GM06990 (cell line): ENCODE measurements around the gene MTSS2.

Experiments
- DNase-seq: peaks from one replicate; pipeline ENCODE4 v3.0.0-alpha.2; 2011; ENCODE audit not compliant: insufficient read length; ENCODE audit errors: extremely low read depth
- H3K27me3 ChIP-seq: replicated peaks from 2 replicates; pipeline ENCODE4 v1.6.0; 2011; ENCODE audit warnings: low read length; ENCODE audit not compliant: control insufficient read depth, insufficient read depth
- H3K36me3 ChIP-seq: 2 replicates; pipeline ENCODE4 v1.5.1; 2011; ENCODE audit warnings: low read length; ENCODE audit not compliant: control insufficient read depth, insufficient read depth
- H3K4me3 ChIP-seq: replicated peaks from 2 replicates; pipeline ENCODE4 v1.5.1; 2011; ENCODE audit warnings: low read depth, mild to moderate bottlenecking, control low read depth, low read length
- TF ChIP-seq, protein P1 (sequence below): IDR thresholded peaks from 2 replicates; pipeline ENCODE4 v1.5.1; 2011; ENCODE audit warnings: low read length, control low read depth, mild to moderate bottlenecking, inconsistent platforms; ENCODE audit not compliant: insufficient read depth, poor library complexity, severe bottlenecking

MTSS2 gene

DNA sequence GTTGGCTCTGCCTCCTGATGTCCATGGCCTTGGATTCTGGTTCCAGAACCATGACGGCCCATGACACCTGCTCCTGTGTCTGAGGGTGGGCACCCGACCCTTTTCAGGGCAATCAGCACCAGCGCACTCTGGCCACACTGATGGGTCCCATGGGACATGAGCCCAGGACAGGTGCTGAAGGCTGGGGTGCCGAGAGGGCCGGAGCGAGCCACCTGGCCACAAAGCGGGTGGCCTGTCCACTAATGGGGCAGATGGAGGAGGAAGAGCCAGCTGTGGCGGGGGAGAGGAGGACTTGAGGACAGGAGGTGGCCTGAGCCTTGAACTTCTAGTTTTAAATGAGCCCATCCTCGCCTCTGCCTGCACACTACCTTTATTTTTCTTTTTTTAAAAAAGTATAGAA, 31.2 kb upstream of the MTSS2 start:
- no peak overlapping the region for H3K4me3 ChIP-seq
- TF ChIP-seq, protein P1, sequence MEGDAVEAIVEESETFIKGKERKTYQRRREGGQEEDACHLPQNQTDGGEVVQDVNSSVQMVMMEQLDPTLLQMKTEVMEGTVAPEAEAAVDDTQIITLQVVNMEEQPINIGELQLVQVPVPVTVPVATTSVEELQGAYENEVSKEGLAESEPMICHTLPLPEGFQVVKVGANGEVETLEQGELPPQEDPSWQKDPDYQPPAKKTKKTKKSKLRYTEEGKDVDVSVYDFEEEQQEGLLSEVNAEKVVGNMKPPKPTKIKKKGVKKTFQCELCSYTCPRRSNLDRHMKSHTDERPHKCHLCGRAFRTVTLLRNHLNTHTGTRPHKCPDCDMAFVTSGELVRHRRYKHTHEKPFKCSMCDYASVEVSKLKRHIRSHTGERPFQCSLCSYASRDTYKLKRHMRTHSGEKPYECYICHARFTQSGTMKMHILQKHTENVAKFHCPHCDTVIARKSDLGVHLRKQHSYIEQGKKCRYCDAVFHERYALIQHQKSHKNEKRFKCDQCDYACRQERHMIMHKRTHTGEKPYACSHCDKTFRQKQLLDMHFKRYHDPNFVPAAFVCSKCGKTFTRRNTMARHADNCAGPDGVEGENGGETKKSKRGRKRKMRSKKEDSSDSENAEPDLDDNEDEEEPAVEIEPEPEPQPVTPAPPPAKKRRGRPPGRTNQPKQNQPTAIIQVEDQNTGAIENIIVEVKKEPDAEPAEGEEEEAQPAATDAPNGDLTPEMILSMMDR = no peak
- no peaks in the 10 kb centered on the region for H3K27me3 ChIP-seq
- peaks cover 11% of the 10 kb centered on the region for H3K36me3 ChIP-seq
- DNase-seq = no peak

DNA sequence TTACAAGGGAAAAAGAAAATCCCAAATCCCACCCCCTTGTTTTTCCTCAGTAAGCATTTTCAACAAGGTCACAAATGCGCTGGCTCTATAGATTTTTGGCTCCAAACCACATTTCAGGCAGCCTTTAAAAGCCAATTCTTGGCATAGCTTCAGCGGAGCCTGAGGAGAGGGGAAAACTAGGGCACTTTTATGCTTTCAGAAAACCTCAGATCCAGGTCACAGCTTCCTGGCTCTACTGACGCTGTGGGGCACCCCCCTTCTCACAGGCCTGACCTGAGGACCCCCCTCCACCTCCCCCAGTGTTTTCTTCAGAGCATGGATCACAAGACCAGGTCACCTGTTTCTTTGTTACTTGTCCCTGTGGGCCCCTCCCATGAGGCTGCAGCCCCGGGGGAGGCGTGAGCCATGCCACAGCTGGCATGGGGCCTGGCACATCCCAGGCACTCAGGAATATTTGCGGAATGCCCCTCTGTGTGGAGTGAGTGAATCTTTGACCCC, 30.1 kb upstream of the MTSS2 start:
- Histone ChIP-seq H3K36me3 (peaks cover 6% of the 10 kb centered on the region), H3K27me3 (no peaks in the 10 kb centered on the region), H3K4me3 (no peak overlapping the region)
- TF ChIP-seq, protein P1 = no peak
- no peak for DNase-seq

DNA sequence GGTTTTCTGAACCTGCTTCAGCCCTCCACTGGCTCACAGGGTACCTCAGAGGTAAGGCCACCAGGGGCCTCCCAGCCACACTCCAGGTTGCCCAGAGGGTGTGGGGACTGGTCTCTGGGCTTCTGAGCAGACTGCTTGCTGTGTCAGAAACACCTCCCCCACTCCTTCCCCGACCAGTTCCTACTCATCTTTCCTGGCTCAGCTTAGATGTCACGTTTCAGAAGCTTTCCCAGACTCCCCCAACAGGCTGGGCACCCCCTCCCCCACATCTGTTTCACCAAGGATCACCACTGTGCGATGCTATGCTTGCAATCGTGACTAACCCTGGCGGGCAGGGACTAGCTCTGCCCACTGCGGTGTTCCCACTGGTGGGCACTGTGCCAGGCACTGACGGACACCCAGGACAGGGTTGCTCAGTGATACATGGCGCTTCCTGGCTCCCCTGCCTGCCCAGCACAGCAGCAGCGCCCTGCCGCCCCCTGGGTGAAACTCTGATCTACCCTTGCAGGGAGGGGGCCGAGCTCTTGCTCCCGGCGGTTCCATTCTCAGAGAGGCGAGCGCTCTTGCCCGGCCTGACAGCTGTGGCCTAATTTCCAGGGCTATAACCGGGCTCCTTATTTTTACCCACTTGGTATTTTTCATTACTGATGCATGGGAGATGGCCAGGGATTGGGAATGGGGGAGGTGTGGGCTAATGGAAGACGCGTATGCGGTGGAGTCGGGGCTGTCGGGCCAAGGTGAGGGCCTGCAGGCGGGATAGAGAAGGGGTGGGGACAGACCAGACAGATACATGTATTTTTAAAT, 29.4 kb upstream of the MTSS2 start:
- H3K36me3 ChIP-seq = peaks cover 2% of the 10 kb centered on the region
- TF ChIP-seq, protein P1 = no peak
- H3K27me3 ChIP-seq = no peaks in the 10 kb centered on the region
- no peak overlapping the region for H3K4me3 ChIP-seq
- no peak for DNase-seq

DNA sequence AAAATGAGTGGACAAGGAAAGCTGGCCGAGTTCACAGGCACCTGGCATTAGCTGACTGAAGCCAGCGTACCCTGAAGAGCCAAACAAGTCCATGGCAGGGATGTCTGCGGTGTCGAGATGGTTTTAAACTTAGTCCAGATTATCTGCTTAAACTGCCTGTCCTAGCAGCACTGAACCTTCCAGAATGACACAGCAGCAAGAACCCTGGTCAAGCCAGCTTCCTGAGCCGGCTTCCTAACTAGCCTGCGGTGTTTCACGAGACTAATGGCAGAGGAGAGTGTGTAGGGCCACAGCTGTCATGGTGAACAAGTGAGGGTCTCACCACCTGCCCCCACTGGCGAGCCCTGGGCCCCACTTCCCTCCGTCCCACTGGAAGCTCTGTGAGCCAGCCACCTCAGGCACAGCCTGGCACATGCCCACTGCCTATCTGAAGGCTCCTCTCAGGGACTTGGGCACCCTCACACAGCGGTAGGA, 28.8 kb upstream of the MTSS2 start:
- DNase-seq = no peak
- TF ChIP-seq, protein P1 = no peak
- Histone ChIP-seq H3K27me3 (no peaks in the 10 kb centered on the region), H3K36me3 (peaks cover 4% of the 10 kb centered on the region), H3K4me3 (no peak overlapping the region)

DNA sequence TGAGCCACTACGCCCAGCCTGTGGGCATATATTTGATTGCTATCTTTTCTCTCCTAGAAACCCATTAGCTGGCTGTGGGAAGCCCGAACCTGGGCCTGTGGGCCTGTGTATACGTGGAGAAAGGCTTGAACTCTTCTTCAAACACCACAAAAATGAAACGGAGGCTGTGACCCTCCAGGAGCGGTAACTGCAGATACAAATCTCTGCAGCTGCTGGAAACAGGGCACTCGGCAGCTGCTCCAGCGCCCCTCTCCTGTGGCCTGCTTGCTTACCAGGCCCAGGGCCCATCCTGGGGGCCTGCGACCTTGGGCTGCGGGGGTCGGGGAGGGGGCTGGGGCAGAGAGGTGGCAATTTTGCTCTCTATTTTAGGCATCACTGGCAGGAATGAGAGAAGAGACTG, 28.0 kb upstream of the MTSS2 start:
- TF ChIP-seq, protein P1 = no peak
- H3K4me3 ChIP-seq = no peak overlapping the region
- H3K27me3 ChIP-seq = no peaks in the 10 kb centered on the region
- peaks cover 3% of the 10 kb centered on the region for H3K36me3 ChIP-seq
- DNase-seq = no peak
